T1000 (cell line): Measurements from ENCODE around the gene SYT1.

Experiments
- DNase-seq: peaks from one replicate; lab custom pipeline; 2025; ENCODE audit warnings: mixed read lengths; lab: John Stamatoyannopoulos, UW

Gene SYT1

DNA sequence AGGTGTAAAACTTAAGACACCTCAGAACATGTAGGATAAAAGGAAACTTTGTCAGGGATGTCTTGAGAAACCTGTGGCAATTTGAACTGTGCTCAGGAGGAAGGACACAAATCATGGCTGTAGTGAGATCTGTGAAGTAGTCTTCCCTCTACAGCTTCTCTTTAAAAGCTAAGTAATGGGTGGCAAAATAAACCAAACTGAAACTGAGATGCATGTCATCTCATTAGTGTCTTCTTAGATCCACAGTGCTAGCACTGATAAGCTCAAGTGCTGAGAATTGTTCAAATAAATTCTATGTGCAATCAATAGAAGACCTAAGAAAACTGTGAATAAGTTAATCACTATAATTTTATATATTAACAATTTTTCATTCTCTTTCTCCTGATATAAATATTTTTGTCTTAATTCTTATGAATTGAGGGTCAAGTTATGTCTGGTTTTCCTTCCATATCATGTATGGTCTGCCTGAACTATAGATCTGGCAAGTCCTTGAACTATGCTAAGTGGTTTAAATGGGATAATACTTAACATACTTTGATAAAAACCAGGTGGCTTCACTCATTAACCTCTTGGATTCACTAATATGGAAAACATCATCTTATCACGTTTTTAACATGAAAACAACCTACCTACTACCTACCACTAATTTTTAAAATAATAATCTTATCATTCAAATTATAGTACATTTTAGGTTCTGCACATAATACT lies 27.2 kb downstream of the SYT1 start:
- no peak for DNase-seq

DNA sequence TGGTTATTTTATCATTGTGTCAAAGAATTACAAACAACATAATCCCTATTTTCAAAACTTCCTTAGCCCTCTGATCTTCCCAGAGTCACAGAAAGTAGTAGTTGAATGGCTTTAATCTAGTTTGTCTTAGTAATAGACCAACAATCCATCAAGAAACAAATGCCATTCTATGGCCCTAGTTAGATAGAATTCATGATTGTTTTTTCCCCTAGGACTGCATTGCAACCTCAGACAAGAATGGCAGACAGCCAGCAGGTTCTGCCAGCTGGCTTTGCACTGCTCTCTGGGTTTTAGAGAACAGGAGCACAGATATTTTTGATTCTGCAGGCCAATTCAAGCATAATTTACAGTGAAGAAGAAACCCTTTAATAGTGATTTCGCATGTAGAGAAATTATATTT lies 33.8 kb downstream of the SYT1 start:
- DNase-seq = no peak

DNA sequence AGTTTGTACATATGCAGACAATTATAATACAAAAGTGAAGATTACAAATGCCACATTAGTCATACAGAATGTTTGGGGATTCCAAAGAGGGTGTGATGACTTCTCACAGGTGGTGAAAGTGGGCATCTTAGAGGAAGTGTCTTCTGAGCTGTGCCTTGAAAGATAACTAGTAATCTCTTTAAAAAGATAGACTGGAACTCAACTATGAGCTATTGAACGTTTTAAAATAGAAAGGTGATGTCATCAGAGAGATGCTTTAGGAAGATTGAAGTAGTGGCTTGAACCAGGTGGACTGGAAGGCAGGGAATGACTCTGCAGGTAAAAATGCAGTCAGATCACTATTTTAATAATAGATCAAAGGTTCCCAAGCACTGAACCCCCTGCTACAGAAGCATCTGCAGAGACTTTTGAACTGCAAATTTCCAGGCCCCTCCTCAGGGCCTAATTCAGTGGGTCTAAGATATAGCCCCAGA lies 50.3 kb downstream of the SYT1 start:
- DNase-seq = no peak

- DNase-seq = no peak
Observed at GRCh38 chr12:78916845-78917480, 52.4 kb downstream of the SYT1 start.

- DNase-seq = no peak
Observed at GRCh38 chr12:78917513-78917912, 52.9 kb downstream of the SYT1 start.

DNA sequence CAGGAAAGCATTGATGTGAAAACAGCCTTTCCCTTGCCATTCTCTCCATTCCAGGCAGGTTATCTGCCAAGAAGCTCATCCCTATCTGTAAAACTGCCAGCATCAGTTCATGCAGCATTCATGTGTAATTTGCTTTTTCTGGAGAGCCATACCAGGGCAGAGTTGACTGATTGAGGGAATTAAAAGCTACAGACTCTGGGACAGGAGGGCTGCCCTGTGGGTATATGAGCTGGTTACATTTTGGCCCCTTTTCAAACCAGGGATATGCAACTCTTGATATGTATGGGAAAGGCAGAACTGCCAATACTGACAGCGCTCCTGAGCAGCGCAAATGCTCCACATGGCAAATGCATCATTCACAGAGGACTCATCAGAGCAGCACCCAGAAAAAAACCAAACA lies 53.7 kb downstream of the SYT1 start:
- DNase-seq = no peak

DNA sequence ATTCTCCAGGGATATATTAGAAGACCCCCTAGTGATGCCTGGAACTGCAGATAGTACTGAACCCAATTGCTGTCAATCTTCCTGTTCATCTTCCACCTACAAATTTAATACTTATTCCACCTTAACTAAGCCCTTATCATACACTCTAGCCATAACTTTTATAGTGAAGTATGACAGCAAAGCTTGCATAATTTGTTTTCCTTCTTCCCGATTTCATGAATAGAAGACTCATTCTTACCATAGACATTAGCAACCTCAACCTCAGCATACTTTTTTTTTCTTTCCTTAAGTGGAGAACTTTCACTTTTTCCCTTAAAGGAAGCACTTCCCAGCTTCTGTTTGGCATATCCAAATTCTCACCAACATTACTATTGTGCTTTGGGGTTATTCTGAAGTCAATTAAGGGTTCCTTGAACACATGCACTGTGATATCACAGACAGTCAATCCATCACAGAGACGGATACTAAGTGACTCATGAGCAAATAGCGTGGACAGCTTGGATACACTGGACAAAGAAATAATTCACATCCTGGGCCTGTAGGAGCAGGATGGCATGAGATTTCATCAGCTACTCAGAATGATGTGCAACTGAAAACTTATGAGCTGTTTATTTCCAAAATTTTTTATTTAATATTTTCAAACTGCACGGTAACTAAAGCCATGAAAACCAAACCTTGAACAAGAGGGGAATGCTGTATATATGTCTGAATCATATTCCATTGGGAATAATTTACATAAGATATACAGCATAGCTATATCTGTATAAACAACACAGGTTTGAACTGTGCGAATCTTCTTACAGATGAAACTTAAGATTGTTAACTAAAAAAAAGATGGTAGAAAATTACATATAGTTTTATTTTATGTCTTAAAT lies 63.9 kb downstream of the SYT1 start:
- DNase-seq = no peak

DNA sequence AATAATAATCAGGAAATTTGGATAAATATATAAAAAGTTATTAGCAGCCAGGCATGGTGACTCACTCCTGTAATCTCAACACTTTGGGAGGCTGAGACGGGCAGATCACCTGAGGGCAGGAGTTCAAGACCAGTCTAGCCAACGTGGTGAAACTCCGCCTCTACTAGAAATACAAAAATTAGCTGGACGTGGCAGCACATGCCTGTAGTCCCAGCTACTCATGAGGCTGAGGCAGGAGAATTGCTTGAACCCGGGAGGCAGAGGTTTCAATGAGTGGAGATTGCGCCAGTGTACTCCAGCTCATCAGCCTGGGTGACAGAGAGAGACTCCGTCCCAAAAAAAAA lies 64.5 kb downstream of the SYT1 start:
- DNase-seq = no peak

DNA sequence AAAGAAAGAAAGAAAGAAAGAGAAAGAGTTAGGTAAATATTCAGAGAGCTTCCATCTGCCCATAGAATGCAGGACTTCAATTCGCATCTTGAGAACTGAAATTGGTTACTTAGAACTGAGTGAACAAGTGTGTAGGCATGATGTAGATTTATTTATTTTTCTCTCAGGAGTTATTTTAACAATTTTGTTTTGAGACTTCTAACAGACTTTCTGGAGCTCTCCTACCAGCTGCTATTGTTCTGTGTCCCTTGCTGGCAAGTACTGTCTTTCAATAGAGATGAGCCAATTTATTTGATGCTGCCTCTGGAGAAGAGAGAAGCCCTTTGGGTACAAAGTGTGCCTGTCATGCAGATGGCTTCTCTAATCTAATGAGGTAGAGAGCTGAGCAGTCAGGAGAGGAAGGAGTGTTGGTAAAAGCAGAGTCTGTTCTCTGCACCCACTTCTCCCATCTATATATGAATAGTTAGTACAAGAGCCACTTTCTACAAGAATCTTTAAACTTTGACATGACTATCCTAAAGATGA lies 67.0 kb downstream of the SYT1 start:
- DNase-seq = no peak

DNA sequence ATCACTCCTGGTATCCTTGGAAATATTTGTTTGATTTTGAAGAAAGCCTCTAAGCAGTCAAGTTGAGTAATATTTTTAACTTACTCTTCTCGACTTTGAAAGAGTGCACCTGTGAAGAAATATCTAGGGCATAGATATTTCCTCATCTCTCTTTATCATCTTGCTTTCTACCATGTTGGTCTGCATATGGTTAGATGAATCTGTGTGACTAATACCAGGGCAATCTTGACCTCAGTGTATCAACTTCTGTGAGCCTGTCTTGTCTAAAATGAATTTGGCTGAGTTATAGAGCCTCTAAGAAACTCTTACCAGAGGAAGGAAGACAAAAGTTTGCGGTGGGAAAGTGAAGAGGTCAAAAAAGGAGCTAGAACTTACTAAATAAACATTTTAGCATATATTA lies 68.4 kb downstream of the SYT1 start:
- no peak for DNase-seq

DNA sequence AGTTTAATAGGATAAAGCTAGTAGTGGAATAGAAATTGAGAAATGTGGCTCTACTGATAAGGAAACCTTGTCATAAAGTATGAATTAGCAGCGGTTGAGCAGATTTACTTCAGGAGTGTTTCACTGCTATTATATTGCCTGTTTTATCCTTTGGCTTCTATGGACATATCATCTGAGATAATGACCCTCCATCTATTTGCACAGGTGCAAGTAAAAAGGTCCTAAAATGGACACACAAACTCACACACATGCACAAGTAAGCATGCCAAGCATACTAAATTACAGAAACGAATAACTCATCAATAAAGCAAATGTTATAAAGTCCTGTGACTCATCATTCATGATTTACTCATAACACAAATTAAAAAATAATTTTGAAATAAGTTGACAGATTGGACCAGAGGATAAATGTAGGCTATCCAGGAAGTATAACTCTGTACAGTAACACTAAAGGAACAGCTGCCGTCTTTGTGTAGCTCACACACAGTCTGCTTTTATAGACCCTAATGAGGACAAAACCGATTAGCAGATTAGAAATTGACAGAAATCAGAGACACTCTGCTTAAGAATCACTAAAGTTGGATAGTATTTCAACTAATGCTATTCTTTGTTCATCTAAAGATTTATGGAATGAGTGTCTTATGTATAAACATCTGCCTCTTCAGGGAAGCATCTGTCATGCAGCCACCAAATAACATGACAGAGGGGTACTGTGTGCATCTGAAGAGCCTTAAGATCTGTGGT lies 73.9 kb downstream of the SYT1 start:
- DNase-seq = no peak

GRCh38 chr12:78949532-78949931 lies 85.0 kb downstream of the SYT1 start:
- no peak for DNase-seq

GRCh38 chr12:78951803-78952551 lies 87.4 kb downstream of the SYT1 start:
- DNase-seq = no peak

DNA sequence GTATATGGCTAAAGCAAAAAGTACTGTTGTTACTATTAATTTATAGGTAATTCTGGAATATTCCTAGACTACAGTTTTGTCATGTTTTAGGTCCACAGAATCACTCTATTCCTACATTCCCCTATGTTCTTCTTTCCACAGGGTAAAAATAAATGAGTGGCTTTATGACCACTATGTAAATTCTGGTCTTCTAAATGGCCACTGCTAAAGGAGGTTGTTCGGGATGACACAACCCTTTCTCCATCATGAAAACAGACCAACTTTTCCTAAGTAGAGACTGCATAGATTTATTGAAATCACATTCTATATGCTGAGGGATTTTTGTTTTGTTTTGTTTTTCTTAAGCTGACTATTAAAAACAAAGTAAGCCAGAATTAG lies 88.0 kb downstream of the SYT1 start:
- no peak for DNase-seq

DNA sequence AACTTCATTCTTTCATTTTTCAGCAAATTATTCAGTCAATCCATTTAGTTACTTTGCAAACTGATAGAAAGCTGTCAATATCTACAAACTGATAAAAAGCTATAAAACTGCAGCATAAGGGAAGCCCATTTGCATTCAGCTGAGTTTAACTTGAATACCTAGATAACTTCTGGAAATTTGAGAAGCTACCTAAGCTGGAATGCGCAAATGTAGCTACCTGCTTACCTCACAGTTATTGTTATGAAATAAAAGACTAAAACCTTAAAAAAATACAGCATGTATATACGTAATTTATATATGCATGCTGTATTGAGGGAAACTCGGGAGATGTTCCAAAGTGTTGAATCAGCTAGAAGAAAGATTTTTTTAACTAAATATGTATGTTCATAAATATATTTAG lies 94.4 kb downstream of the SYT1 start:
- DNase-seq = no peak

DNA sequence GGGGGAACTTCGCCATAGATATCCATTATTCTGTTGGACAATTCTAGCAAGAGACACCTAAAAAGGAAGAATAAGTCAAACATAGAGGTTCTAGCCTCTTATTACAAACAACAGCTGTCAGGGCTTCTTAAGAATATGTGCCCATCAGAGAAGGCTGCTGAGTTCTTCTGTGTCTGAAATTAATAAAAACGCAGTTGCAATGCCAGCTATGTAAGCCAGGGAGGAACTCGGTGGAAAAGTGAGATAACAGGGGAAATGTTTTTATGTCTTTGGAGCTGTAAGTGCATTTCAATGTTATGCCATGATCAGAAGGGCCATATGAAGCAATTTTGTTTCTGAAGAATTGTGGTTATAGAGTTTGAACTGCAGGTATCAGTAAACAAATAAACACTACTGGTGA lies 95.0 kb downstream of the SYT1 start:
- DNase-seq = no peak

DNA sequence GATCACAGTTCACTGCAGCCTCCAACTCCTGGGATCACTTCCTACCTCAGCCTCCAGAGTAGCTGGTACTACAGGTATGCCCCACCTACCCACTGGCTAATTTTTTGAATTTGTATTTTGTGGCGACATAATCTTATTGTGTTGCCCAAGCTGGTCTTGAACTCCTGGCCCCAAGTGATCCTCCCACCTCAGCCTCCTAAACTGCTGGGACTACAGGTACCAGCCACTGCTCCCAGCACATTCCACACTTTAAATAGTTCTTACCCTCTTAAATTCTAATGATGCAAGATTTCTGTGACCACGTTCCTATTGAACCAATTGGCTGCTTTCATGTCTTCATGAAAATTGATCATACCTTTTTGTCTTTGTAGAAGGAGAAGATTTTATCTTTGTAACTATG lies 96.6 kb downstream of the SYT1 start:
- no peak for DNase-seq

GRCh38 chr12:78963439-78964227 lies 99.1 kb downstream of the SYT1 start:
- DNase-seq = no peak

GRCh38 chr12:78964521-78964920 lies 99.9 kb downstream of the SYT1 start:
- DNase-seq = no peak

DNA sequence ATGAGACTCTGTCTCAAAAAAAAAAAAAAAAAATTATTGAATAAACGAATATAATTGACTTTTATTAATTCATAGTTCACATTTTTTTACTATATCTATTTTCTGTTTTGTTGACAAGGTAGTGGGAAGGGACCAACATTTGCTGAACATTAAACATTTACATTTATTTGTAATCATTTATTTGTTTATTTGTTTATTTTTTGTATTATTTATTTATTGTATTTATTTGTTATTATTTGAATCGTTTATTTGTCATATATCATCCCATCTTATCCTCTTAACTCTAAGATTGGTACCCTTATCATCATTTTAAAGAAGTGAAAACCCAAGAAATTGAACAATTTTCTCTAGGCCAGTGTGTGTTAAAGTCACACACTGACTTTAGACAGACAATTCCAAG lies 101.5 kb downstream of the SYT1 start:
- DNase-seq = no peak

- DNase-seq = no peak
Observed at GRCh38 chr12:78966926-78967325, 102.4 kb downstream of the SYT1 start.
